ENCODE measurements around the gene TMEM164. TPM values are rescaled to one million over a fixed set of nuclear protein-coding genes. Genes with fewer than 3 reads are reported as not detected.
"Not testable (repeated sequence)": the region's sequence is repeated elsewhere in the genome, so short reads cannot be mapped to it uniquely, and the experiment has no call there.

Gene TMEM164
- total RNA-seq, 6 experiments from 2014 or later, result 1.3 to 7.9 (median 2.8) TPM

GRCh38 chrX:109974906-109975655 is 27.8 kb upstream of the TMEM164 start:
- no peak overlapping the region for H3K27ac ChIP-seq
- no peak for ATAC-seq
- no peaks in the 10 kb centered on the region for H3K4me1 ChIP-seq

GRCh38 chrX:109985210-109985609 is 17.7 kb upstream of the TMEM164 start:
- H3K36me3 ChIP-seq; intact Hi-C loops (cut with DNase I); ATAC-seq; H3K4me3 ChIP-seq; H3K27me3 ChIP-seq; DNase-seq; H3K9me3 ChIP-seq; H3K27ac ChIP-seq; H3K4me1 ChIP-seq: not testable (repeated sequence)
- WGBS (ENCODE audit: insufficient coverage, low coverage, low lambda C conversion rate, missing lambda C conversion rate), result 59% methylated on average over 4 of the region's 4 CpGs

More at GRCh38 chrX:109974906-109975655, 27.8 kb upstream of the TMEM164 start:
- no peak overlapping the region for H3K4me3 ChIP-seq
- no peak for DNase-seq
- no peaks in the 10 kb centered on the region for H3K9me3 ChIP-seq
- TF ChIP-seq POLR2A (IDR thresholded peaks at IDR 0.05) (no peak), CTCF (IDR thresholded peaks at IDR 0.05) (no peak)
- intact Hi-C loops (cut with DNase I), result no loop called here
- peaks cover 0 to 8% of the 10 kb centered on the region in 2 donors for H3K27me3 ChIP-seq
- WGBS (ENCODE audit: insufficient coverage, low coverage, low lambda C conversion rate, missing lambda C conversion rate), result 43% methylated on average over 1 of the region's 1 CpG
- no peaks in the 10 kb centered on the region for H3K36me3 ChIP-seq

- Histone ChIP-seq H3K27ac (no peak overlapping the region), H3K4me1 (no peaks in the 10 kb centered on the region), H3K27me3 (no peaks in the 10 kb centered on the region), H3K9me3 (no peaks in the 10 kb centered on the region), H3K4me3 (no peak overlapping the region), H3K36me3 (no peaks in the 10 kb centered on the region)
- intact Hi-C loops (cut with DNase I), result no loop called here
- no peak for TF ChIP-seq POLR2A (IDR thresholded peaks at IDR 0.05)
- TF ChIP-seq CTCF (IDR thresholded peaks at IDR 0.05), result no peak
- no peak for DNase-seq
- peak in 1 of 4 donors; percentile 25 for ATAC-seq
- 19% methylated on average over 2 of the region's 2 CpGs for WGBS (ENCODE audit: insufficient coverage, low coverage, low lambda C conversion rate, missing lambda C conversion rate)
Observed at GRCh38 chrX:109987884-109988283, 15.0 kb upstream of the TMEM164 start.

GRCh38 chrX:109990582-109991276 is 12.2 kb upstream of the TMEM164 start:
- WGBS (ENCODE audit: insufficient coverage, low coverage, low lambda C conversion rate, missing lambda C conversion rate), result 57% methylated on average over 3 of the region's 3 CpGs
- no peaks in the 10 kb centered on the region for H3K9me3 ChIP-seq
- no peaks in the 10 kb centered on the region for H3K4me1 ChIP-seq
- ATAC-seq (no peak), DNase-seq (no peak)
- no peaks in the 10 kb centered on the region for H3K27me3 ChIP-seq
- intact Hi-C loops (cut with DNase I), result no loop called here
- no peak overlapping the region for H3K27ac ChIP-seq
- no peaks in the 10 kb centered on the region for H3K36me3 ChIP-seq
- TF ChIP-seq POLR2A (IDR thresholded peaks at IDR 0.05) (no peak), CTCF (IDR thresholded peaks at IDR 0.05) (no peak)
- H3K4me3 ChIP-seq, result no peak overlapping the region

GRCh38 chrX:109992203-109992602 is 10.7 kb upstream of the TMEM164 start:
- H3K27me3 ChIP-seq, result no peaks in the 10 kb centered on the region
- 38% methylated on average over 1 of the region's 1 CpG for WGBS (ENCODE audit: insufficient coverage, low coverage, low lambda C conversion rate, missing lambda C conversion rate)

More at GRCh38 chrX:109992203-109992602, 10.7 kb upstream of the TMEM164 start:
- Histone ChIP-seq H3K9me3 (no peaks in the 10 kb centered on the region), H3K27ac (no peak overlapping the region), H3K36me3 (no peaks in the 10 kb centered on the region), H3K4me1 (no peaks in the 10 kb centered on the region), H3K4me3 (no peak overlapping the region)
- intact Hi-C loops (cut with DNase I), result no loop called here
- TF ChIP-seq CTCF (IDR thresholded peaks at IDR 0.05) (no peak), POLR2A (IDR thresholded peaks at IDR 0.05) (no peak)
- ATAC-seq (no peak), DNase-seq (no peak)

All from right lobe of liver (tissue), 6 donors.